Activated T-cell treated with anti-CD3 and anti-CD28 coated beads, Interleukin-2, amount 50 U/mL, for 24 hours (primary cell): ENCODE measurements around the gene TTC39A.

Experiments
- DNase-seq: peaks from one replicate; pipeline ENCODE4 v3.0.0-alpha.2; 2020
- H3K27ac Mint-ChIP-seq: 2 replicates; pipeline ENCODE4 v1.8.0; 2020; ENCODE audit warnings: mild to moderate bottlenecking, mixed read lengths
- H3K27me3 Mint-ChIP-seq: 2 replicates; pipeline ENCODE4 v1.8.0; 2020; ENCODE audit warnings: mixed read lengths
- H3K36me3 Mint-ChIP-seq: 2 replicates; pipeline ENCODE4 v1.8.0; 2020; ENCODE audit warnings: low read depth, mixed read lengths
- H3K4me1 Mint-ChIP-seq: 2 replicates; pipeline ENCODE4 v1.8.0; 2020; ENCODE audit warnings: low read depth, mixed read lengths
- H3K4me3 Mint-ChIP-seq: 2 replicates; pipeline ENCODE4 v1.8.0; 2020; ENCODE audit warnings: mild to moderate bottlenecking, moderate library complexity, mixed read lengths
- H3K9me3 Mint-ChIP-seq: 2 replicates; pipeline ENCODE4 v1.8.0; 2020; ENCODE audit warnings: mixed read lengths

The TTC39A gene

DNA sequence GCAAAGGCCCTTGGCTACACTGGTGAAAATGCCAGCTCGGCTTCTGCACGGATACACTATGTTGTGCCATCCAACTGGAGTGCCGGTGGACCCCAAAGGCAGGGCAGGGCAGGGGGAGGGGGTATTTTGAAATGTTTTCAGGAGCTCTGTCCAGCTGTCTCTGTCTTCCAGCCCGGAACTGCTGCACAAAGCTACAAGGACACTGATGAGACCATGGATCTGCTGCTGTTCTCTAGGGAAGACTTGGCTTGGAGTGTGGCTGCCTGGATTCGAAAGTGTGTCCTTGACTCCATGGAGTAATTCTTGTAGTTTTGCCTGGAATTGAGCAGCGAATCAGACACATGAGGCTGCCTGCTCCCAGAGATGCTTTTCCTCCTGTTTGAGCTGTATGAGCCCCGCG lies 42.4 kb downstream of the TTC39A start:
- Mint-ChIP-seq H3K4me1 (peaks cover 25% of the 10 kb centered on the region), H3K9me3 (no peaks in the 10 kb centered on the region), H3K27ac (no peak overlapping the region), H3K27me3 (no peaks in the 10 kb centered on the region), H3K36me3 (no peaks in the 10 kb centered on the region), H3K4me3 (no peak overlapping the region)
- no peak for DNase-seq

DNA sequence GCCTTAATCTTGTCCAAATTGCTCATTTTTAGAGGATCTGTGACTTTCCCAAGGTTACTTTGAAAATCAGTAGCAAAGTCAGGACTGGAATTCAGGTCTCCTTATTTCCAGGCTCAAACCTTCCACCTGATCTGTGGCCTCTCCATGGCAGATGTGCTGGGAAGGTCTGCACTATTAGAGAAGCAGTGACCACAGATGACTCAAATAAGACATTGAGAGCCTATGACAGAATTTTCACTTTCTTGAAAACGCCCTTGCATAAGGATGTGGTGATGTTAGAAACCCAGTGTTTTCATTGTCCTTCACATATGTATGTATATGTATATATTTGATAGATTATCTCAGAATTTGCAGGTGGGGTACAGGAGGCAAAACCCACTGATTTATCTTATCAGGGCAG lies 45.3 kb downstream of the TTC39A start:
- Mint-ChIP-seq H3K27ac (peak overlapping the region; percentile 13), H3K27me3 (no peaks in the 10 kb centered on the region), H3K4me3 (no peak overlapping the region), H3K9me3 (no peaks in the 10 kb centered on the region), H3K4me1 (peaks cover 28% of the 10 kb centered on the region), H3K36me3 (peaks cover 2% of the 10 kb centered on the region)
- no peak for DNase-seq

DNA sequence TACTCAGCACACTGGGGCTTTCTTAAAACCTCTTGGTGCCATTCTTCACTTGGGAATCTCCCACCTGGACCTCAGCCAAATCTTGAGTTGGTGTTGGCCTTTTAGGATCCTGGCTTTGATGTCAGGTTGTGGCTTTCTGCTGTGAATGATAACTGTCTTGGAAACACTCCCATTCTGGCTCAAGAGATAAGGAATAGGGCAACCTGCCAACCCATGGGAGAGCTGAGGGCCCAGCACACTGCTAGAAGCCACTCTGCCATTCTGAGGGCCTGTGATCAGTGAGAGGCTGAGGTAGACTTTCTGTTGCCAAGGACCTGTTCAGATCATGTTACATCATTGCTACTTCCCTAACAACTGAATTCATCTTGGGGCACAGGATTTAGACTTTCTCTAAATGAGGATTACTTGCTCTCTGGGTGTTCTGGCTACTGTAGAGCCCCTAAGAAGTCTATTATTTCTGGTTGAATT lies 45.8 kb downstream of the TTC39A start:
- Mint-ChIP-seq H3K4me1 (peaks cover 28% of the 10 kb centered on the region), H3K27me3 (no peaks in the 10 kb centered on the region), H3K4me3 (no peak overlapping the region), H3K36me3 (peaks cover 3% of the 10 kb centered on the region), H3K27ac (no peak overlapping the region), H3K9me3 (no peaks in the 10 kb centered on the region)
- no peak for DNase-seq

DNA sequence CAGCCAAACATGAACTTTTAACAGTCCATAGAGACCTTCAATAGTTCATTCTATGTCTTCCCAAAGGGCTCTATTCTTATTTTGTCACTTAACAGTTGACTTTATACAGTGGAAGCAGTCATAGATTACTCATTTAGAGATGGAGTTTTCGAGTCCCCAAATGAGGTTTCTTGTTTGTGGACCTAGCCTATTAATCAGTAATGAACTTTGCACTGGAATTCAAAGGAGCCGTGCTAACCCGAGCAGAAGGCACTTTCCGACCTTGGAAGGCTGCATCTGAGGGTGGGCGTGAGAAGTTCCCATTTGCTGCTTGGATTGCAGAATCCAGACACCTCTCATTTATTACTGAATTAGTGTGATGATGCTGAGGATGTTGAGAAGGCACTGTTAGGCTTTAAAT lies 46.4 kb downstream of the TTC39A start:
- DNase-seq, result no peak
- Mint-ChIP-seq H3K27me3 (no peaks in the 10 kb centered on the region), H3K27ac (no peak overlapping the region), H3K4me3 (no peak overlapping the region), H3K9me3 (no peaks in the 10 kb centered on the region), H3K4me1 (peaks cover 28% of the 10 kb centered on the region), H3K36me3 (peaks cover 3% of the 10 kb centered on the region)

DNA sequence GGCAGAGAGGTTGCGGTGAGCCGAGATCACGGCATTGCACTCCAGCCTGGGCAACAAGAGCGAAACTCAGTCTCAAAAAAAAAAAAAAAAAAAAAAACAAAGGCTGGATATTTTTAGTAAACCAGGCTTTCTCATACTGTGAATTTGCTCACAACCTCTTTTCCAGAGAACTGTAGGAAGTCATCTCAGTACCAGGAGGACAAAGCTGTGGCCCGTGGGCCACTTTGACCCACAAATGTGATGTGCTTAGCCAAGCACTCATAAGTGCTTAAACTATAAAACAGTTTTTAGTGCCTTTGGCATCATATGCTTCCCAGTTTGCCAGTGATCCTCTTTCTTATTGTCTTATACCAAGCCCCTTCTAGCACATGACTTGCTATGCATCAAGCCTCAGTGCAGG lies 47.8 kb downstream of the TTC39A start:
- Mint-ChIP-seq H3K36me3 (peaks cover 3% of the 10 kb centered on the region), H3K27ac (no peak overlapping the region), H3K4me3 (no peak overlapping the region), H3K4me1 (peaks cover 28% of the 10 kb centered on the region), H3K9me3 (no peaks in the 10 kb centered on the region), H3K27me3 (no peaks in the 10 kb centered on the region)
- no peak for DNase-seq

DNA sequence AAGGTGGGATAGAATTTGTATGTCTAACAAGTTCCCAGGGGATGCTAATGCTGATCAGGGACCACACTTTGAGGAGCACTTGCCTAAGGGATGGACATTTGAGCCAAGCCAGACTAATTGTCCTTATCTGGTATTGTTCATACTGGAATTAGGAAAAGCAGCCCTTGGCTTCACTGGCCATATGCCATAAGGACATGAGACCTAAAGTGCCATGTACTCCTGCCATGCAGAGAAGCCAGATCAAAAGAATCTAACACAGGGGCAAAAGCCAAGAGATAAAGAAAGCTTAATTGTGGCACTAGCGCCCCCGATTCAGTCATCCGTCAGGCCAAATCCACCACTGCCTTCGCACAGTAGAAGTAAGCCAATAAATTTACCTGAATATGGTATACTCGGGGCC lies 48.6 kb downstream of the TTC39A start:
- no peak overlapping the region for H3K27ac Mint-ChIP-seq
- H3K4me3 Mint-ChIP-seq, result no peak overlapping the region
- H3K36me3 Mint-ChIP-seq, result peaks cover 3% of the 10 kb centered on the region
- peaks cover 28% of the 10 kb centered on the region for H3K4me1 Mint-ChIP-seq
- no peaks in the 10 kb centered on the region for H3K27me3 Mint-ChIP-seq
- H3K9me3 Mint-ChIP-seq, result no peaks in the 10 kb centered on the region
- DNase-seq, result no peak

DNA sequence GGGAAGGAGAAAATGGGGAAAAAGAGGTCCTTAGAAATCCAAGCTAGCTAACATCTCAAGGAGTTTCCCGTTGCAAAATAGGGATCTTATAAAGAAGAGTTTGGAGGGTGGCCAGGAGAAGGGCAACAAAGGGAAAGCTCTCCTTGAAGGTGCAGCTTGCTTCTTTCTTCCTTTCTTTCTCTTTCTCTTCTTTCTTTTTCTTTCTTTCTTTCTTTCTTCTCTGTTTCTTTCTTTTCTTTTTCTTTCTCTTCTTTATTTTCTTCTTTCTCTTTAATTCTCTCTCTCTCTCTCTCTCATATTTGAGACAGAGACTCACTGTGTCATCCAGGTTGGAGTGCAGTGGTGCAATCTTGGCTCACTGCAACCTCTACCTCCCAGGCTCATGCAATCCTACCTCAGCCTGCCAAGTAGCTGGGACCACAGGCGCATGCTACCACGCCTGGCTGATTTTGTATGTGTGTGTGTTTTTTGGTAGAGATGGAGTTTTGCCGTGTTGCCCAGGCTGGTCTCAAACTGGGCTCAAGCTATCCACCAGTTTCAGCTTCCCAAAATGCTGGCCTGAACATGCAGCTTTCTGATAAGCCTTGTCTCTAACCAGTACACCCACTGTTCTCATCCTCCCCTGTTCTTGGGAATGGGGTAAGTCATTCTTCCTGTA lies 49.9 kb downstream of the TTC39A start:
- Mint-ChIP-seq H3K27me3 (no peaks in the 10 kb centered on the region), H3K36me3 (peaks cover 8% of the 10 kb centered on the region)
- DNase-seq, result no peak

DNA sequence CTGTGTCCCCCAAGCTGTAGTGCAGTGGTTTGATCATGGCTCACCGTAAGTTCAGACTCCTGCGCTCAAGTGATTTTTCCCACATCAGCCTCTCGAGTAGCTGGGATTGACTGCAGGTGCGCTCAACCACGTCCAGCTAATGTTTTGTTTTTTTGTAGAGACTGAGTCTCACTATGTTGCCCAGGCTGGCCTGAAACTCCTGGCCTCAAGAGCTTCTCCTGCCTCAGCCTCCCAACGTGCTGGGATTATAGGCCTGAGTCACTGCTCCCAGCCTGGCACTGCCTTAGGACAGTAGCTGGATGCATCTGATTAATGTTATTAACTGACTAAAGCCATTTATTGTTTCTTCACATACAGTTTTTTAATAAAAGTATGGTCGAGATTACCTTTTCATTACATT lies 54.1 kb downstream of the TTC39A start:
- H3K36me3 Mint-ChIP-seq, result peaks cover 38% of the 10 kb centered on the region
- no peak for DNase-seq
- H3K27ac Mint-ChIP-seq, result peak overlapping the region; percentile 14
- H3K4me3 Mint-ChIP-seq, result no peak overlapping the region
- no peaks in the 10 kb centered on the region for H3K4me1 Mint-ChIP-seq
- no peaks in the 10 kb centered on the region for H3K9me3 Mint-ChIP-seq
- no peaks in the 10 kb centered on the region for H3K27me3 Mint-ChIP-seq

More for the DNA sequence above, 49.9 kb downstream of the TTC39A start:
- H3K4me3 Mint-ChIP-seq, result no peak overlapping the region
- H3K4me1 Mint-ChIP-seq, result peaks cover 26% of the 10 kb centered on the region
- no peaks in the 10 kb centered on the region for H3K9me3 Mint-ChIP-seq
- H3K27ac Mint-ChIP-seq, result no peak overlapping the region

DNA sequence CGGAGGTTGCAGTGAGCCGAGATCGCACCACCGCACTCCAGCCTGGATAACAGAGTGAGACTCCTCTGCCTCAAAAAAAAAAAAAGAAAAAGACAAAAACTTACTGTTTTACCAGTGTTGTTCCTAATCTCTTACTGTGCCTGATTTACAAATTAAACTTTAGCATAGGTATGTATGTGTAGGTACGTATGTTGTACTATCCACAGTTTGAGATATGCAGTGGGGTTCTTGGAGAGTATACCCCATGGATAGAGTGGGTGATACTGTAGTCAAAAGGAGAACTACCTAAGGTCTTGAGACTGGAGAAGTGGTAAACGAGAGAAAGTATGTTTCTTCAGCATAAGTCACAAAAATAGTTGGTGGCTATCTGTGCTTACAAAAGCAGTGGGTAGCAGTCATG lies 55.7 kb downstream of the TTC39A start:
- H3K9me3 Mint-ChIP-seq, result no peaks in the 10 kb centered on the region
- H3K27ac Mint-ChIP-seq, result no peak overlapping the region
- H3K27me3 Mint-ChIP-seq, result no peaks in the 10 kb centered on the region
- H3K4me3 Mint-ChIP-seq, result no peak overlapping the region
- DNase-seq, result no peak
- H3K4me1 Mint-ChIP-seq, result no peaks in the 10 kb centered on the region
- H3K36me3 Mint-ChIP-seq, result peaks cover 50% of the 10 kb centered on the region

DNA sequence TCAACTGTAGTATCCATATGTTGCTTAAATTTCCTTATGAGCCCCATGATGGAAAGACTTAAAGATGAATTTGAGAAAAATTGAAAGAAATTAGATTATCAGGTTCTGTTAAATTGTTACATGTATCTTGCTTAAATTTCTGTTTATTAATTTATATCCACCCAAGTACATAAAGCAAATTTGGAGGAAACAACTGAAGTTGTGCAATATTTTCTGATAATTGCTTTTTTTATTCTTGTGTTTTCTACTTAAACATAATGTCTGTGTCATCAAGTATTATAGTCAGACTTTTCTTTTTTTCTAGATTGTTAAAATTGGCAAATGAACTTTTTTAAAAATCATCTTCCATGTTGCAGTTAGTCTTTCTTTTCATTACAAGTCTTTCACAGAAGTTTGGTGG lies 57.4 kb downstream of the TTC39A start:
- peaks cover 53% of the 10 kb centered on the region for H3K36me3 Mint-ChIP-seq
- no peaks in the 10 kb centered on the region for H3K27me3 Mint-ChIP-seq
- no peak for DNase-seq
- peaks cover 8% of the 10 kb centered on the region for H3K4me1 Mint-ChIP-seq
- no peak overlapping the region for H3K27ac Mint-ChIP-seq
- no peaks in the 10 kb centered on the region for H3K9me3 Mint-ChIP-seq
- H3K4me3 Mint-ChIP-seq, result no peak overlapping the region

DNA sequence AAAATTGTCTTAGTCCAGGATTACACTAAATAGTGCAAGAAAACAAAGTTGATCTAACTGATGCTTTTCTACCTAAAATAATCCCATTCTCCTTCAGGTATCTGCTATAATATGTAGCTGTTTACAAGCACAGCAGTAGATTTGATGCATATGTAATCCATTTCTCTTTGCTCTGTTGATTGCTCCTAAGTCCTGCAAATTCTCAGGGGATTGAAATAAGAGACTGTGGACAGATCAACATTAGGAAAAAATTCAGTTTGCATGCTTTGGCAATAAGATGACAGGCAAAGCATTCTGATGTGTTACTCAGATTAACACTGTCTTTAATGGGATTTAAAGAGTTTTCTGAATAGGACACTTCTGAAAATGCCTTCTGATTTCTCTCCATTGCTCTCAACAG lies 59.6 kb downstream of the TTC39A start:
- Mint-ChIP-seq H3K9me3 (no peaks in the 10 kb centered on the region), H3K4me3 (no peak overlapping the region), H3K27ac (no peak overlapping the region), H3K36me3 (peaks cover 48% of the 10 kb centered on the region), H3K4me1 (peaks cover 23% of the 10 kb centered on the region), H3K27me3 (no peaks in the 10 kb centered on the region)
- DNase-seq, result no peak

DNA sequence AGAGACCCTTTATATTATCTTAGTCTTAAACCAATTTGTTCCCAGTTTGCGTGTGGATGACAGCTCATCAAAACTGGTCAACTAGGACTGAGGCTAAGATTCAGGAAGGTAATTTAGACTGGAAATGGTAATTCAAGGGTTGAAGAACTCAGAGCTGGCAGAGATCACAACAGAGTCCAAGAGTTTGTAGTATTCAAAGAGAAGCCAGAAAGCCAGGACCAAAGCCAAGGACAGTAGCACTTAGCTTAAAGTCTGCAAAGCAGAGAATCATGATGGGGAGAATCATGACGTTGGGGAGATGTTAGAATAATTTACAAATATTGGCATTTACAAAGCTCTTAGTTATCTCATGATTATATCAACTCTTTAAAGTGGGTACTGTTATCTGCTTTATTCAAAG lies 61.7 kb downstream of the TTC39A start:
- Mint-ChIP-seq H3K27ac (peak overlapping the region; percentile 57), H3K4me1 (peaks cover 39% of the 10 kb centered on the region)

DNA sequence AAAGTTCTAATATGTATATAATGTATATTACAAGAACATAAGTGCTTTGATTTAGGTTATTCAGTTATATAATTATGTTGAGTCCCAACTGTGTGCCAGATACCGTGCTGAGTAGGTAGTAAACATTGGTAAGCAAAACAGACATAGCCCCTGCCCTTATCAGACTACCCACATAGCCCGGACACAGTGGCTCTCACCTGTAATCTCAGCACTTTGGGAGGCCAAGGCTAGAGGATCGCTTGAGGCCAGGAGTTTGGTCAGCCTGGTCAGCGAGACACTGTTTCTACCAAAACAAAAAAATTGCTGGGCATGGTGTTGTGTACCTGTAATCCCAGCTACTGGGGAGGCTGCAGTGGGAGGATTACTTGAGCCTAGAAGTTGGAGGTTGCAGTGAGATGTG lies 63.6 kb downstream of the TTC39A start:
- peak overlapping the region; percentile 40 for H3K27ac Mint-ChIP-seq
- H3K4me1 Mint-ChIP-seq, result peaks cover 55% of the 10 kb centered on the region
- peaks cover 23% of the 10 kb centered on the region for H3K36me3 Mint-ChIP-seq
- no peaks in the 10 kb centered on the region for H3K9me3 Mint-ChIP-seq
- H3K4me3 Mint-ChIP-seq, result no peak overlapping the region
- no peaks in the 10 kb centered on the region for H3K27me3 Mint-ChIP-seq
- no peak for DNase-seq

More for the DNA sequence above, 61.7 kb downstream of the TTC39A start:
- no peak for DNase-seq
- Mint-ChIP-seq H3K4me3 (no peak overlapping the region), H3K9me3 (no peaks in the 10 kb centered on the region), H3K27me3 (no peaks in the 10 kb centered on the region), H3K36me3 (peaks cover 38% of the 10 kb centered on the region)

DNA sequence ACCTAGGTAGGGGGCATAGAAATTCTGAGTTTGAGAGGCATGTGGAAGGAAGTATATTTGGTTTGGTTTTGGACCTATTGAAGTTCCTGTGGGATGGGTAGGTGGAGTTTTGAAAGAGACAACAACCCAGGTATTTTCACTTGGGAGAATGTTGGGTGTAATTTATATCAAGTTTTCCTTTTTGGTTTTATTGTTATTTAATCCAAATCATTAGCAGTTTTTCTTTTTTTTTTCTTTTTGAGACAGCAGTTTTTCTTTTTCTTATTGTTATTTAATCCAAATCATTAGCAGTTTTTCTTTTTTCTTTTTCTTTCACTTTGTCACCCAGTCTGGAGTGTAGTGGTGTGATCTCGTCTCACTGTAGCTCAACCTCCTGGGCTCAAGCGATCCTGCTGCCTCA lies 64.2 kb downstream of the TTC39A start:
- H3K9me3 Mint-ChIP-seq, result no peaks in the 10 kb centered on the region
- H3K36me3 Mint-ChIP-seq, result peaks cover 20% of the 10 kb centered on the region
- no peaks in the 10 kb centered on the region for H3K27me3 Mint-ChIP-seq
- H3K4me1 Mint-ChIP-seq, result peaks cover 60% of the 10 kb centered on the region
- H3K27ac Mint-ChIP-seq, result peak overlapping the region; percentile 3
- no peak overlapping the region for H3K4me3 Mint-ChIP-seq
- DNase-seq, result no peak

DNA sequence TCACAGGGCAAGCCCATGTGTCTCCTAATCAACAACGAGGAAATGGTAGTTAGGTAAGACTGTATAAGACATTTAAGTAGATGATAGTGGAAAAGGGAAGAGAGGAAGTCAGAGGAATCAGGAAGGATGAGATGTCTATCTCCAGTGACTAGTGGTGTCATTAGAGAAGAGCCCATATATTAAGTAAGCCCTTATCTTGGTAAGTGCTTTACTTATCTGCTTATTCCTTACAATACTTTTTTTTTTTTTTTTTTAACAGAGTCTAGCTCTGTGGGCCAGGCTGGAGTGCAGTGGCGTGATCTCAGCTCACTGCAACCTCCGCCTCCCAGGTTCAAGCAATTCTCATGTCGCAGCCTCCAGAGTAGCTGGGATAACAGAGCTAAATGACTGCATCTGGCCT lies 64.7 kb downstream of the TTC39A start:
- Mint-ChIP-seq H3K9me3 (no peaks in the 10 kb centered on the region), H3K4me3 (no peak overlapping the region), H3K27me3 (no peaks in the 10 kb centered on the region), H3K27ac (no peak overlapping the region), H3K36me3 (peaks cover 14% of the 10 kb centered on the region), H3K4me1 (peaks cover 65% of the 10 kb centered on the region)
- no peak for DNase-seq

DNA sequence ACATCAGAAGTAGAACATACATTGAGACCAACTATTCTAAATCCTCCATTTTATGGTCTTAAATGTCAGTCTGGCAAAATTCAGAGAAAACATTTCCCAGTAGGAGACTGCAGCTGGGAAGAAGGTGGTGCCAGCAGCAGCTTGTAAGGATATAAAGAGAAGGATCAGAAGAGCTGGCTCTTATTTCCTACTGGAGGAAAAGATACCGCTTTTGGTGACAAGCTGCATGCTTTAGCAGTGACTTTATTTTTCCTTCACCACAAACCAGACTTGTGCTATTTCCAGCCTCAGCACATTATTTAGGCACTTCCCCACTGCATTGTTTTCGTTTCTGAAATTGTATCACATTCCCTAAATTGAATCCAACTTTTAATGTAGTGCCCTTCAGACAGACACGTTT lies 65.9 kb downstream of the TTC39A start:
- H3K36me3 Mint-ChIP-seq, result peaks cover 5% of the 10 kb centered on the region
- no peak overlapping the region for H3K4me3 Mint-ChIP-seq
- peak overlapping the region; percentile 44 for H3K27ac Mint-ChIP-seq
- no peaks in the 10 kb centered on the region for H3K27me3 Mint-ChIP-seq
- no peaks in the 10 kb centered on the region for H3K9me3 Mint-ChIP-seq
- peaks cover 75% of the 10 kb centered on the region for H3K4me1 Mint-ChIP-seq
- no peak for DNase-seq
